SU-DHL-6 (cell line): ENCODE data around the gene SLC22A25.

ENCODE experiments used
- H2AFZ ChIP-seq: fragments of 200-600 bp; sonication (generic); 2 replicates; pipeline ENCODE4 v1.6.1; 2014; ENCODE audit warnings: low read depth, mild to moderate bottlenecking, moderate library complexity, mixed read lengths, antibody characterized with exemption, low read length; ENCODE audit not compliant: severe bottlenecking
- H3F3A ChIP-seq: fragments of 200-600 bp; shearing (Covaris generic); 2 replicates; pipeline ENCODE4 v1.6.0; 2016; ENCODE audit warnings: antibody characterized with exemption, mild to moderate bottlenecking; ENCODE audit not compliant: insufficient read depth
- H3K27ac ChIP-seq: fragments of 200-600 bp; sonication (generic); 2 replicates; pipeline ENCODE4 v1.5.1; 2016; ENCODE audit warnings: low read depth, mild to moderate bottlenecking, low read length, moderate library complexity, mixed read lengths
- H3K27me3 ChIP-seq: fragments of 200-600 bp; sonication (generic), shearing (Covaris generic); 2 replicates; pipeline ENCODE4 v1.6.0; 2014; ENCODE audit warnings: mild to moderate bottlenecking, low read length
- H3K36me3 ChIP-seq: fragments of 200-600 bp; sonication (generic); 2 replicates; pipeline ENCODE4 v1.6.1; 2014; ENCODE audit warnings: mild to moderate bottlenecking, low read length, mixed read lengths
- H3K4me2 ChIP-seq: fragments of 300-600, 200-600 bp; shearing (Covaris generic), sonication (generic); 2 replicates; pipeline ENCODE4 v1.6.0; 2014; ENCODE audit warnings: low read length, low read depth, mild to moderate bottlenecking; ENCODE audit not compliant: poor library complexity, severe bottlenecking
- H3K4me3 ChIP-seq: fragments of 200-600 bp; sonication (generic); 2 replicates; pipeline ENCODE4 v1.5.1; 2014; ENCODE audit warnings: antibody characterized with exemption, low read length, mild to moderate bottlenecking, mixed read lengths; ENCODE audit not compliant: insufficient read depth, poor library complexity, severe bottlenecking
- H3K79me2 ChIP-seq: fragments of 200-600 bp; sonication (generic); 2 replicates; pipeline ENCODE4 v1.6.1; 2014; ENCODE audit warnings: mild to moderate bottlenecking, low read length, moderate library complexity; ENCODE audit not compliant: insufficient read depth
- H3K9ac ChIP-seq: fragments of 200-600 bp; sonication (generic); 2 replicates; pipeline ENCODE4 v1.7.0; 2014; ENCODE audit warnings: mild to moderate bottlenecking, low read length
- H3K9me2 ChIP-seq: fragments of 200-600 bp; sonication (generic); replicated peaks from 2 replicates; pipeline ENCODE4 v1.6.1; 2014; ENCODE audit warnings: low read length; ENCODE audit not compliant: insufficient read depth
- H3K9me3 ChIP-seq: fragments of 200-600 bp; sonication (generic); 2 replicates; pipeline ENCODE4 v1.6.1; 2014; ENCODE audit warnings: low read length, mixed read lengths; ENCODE audit not compliant: insufficient read depth
- H4K20me1 ChIP-seq: fragments of 200-600 bp; sonication (generic); 2 replicates; pipeline ENCODE4 v1.6.1; 2014; ENCODE audit warnings: low read depth, mild to moderate bottlenecking, antibody characterized with exemption, low read length, moderate library complexity, mixed read lengths
- EZH2phosphoT487 ChIP-seq: fragments of 200-600 bp; sonication (generic), shearing (Covaris generic); conservative IDR thresholded peaks from 2 replicates; pipeline ENCODE4 v1.6.1; 2018; ENCODE audit warnings: mild to moderate bottlenecking, antibody characterized with exemption, low read length, moderate library complexity, mixed read lengths
- TF ChIP-seq, protein P1 (sequence below): fragments of 200-600 bp; sonication (generic); IDR thresholded peaks from one replicate; pipeline ENCODE4 v1.5.1; 2017; ENCODE audit warnings: antibody characterized with exemption, mild to moderate bottlenecking, low read length, moderate library complexity; ENCODE audit not compliant: insufficient read depth, poor library complexity, severe bottlenecking

Gene SLC22A25

DNA sequence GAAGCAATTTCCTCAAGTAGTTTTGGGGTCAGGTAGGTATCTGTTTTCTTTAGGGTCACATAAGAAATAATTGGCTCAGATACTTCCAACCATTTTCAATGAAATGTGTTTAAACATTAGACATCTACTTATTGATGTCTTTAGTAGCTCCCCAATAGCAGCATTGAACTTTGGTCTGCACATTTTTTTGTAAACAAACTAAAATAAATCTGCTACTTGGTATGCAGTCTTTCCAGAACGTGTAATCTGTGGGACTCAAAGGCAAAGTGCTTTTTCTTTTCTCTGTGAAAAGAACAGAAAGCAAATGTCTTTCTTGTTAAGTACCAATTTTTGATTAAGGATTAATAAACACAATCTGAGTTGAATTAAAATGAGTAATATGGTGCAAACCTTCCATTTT, 13.6 kb downstream of the SLC22A25 start:
- Histone ChIP-seq H2AFZ (no peak overlapping the region), H3K4me2 (no peak overlapping the region), H4K20me1 (no peaks in the 10 kb centered on the region), H3K36me3 (no peaks in the 10 kb centered on the region), H3K79me2 (no peaks in the 10 kb centered on the region), H3K27ac (no peak overlapping the region), H3K9ac (no peak overlapping the region), H3K9me2 (no peaks in the 10 kb centered on the region), H3K27me3 (no peaks in the 10 kb centered on the region), H3F3A (no peaks in the 10 kb centered on the region), H3K4me3 (no peak overlapping the region), H3K9me3 (no peaks in the 10 kb centered on the region)
- TF ChIP-seq, protein P1, sequence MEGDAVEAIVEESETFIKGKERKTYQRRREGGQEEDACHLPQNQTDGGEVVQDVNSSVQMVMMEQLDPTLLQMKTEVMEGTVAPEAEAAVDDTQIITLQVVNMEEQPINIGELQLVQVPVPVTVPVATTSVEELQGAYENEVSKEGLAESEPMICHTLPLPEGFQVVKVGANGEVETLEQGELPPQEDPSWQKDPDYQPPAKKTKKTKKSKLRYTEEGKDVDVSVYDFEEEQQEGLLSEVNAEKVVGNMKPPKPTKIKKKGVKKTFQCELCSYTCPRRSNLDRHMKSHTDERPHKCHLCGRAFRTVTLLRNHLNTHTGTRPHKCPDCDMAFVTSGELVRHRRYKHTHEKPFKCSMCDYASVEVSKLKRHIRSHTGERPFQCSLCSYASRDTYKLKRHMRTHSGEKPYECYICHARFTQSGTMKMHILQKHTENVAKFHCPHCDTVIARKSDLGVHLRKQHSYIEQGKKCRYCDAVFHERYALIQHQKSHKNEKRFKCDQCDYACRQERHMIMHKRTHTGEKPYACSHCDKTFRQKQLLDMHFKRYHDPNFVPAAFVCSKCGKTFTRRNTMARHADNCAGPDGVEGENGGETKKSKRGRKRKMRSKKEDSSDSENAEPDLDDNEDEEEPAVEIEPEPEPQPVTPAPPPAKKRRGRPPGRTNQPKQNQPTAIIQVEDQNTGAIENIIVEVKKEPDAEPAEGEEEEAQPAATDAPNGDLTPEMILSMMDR = no peak
- TF ChIP-seq EZH2phosphoT487 = no peak

GRCh38 chr11:63227521-63228107, 15.8 kb downstream of the SLC22A25 start:
- no peak overlapping the region for H3K4me2 ChIP-seq
- H3K36me3 ChIP-seq = no peaks in the 10 kb centered on the region
- no peak overlapping the region for H3K27ac ChIP-seq
- H3K27me3 ChIP-seq = no peaks in the 10 kb centered on the region
- H3K4me3 ChIP-seq = no peak overlapping the region
- H3K79me2 ChIP-seq = no peaks in the 10 kb centered on the region
- H3F3A ChIP-seq = no peaks in the 10 kb centered on the region
- no peaks in the 10 kb centered on the region for H4K20me1 ChIP-seq
- H3K9me3 ChIP-seq = no peaks in the 10 kb centered on the region
- no peak overlapping the region for H2AFZ ChIP-seq
- no peak for TF ChIP-seq EZH2phosphoT487
- no peak overlapping the region for H3K9ac ChIP-seq
- H3K9me2 ChIP-seq = no peaks in the 10 kb centered on the region

DNA sequence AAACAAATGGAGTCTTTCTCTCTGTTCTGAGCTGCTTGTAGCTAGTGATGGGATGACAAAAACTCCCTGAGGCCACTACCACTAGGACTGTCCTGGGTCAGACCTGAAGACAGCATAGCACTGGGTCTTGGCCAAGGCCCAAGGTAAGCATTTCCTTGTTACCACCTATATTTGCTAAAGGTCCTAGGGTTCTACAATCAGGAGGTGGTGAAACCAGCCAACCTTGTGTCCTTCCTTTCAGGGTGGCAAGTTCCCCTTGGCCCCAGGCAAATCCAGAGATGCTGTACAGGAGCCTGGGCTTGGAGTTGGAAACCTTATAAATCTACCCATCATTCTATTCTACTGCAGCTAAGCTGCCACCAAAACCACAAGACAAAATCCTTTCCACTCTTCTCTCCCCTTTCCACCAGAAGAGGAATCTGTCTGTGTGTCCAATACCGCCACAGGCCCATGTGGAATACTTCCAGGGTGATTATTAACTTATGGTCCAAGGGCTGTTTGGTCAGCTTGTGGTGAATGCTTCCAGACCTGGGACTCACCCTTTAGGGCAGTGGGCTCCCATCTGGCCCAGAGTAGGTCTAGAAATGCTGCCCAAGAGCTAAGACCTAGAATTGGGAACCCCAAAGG, 16.8 kb downstream of the SLC22A25 start:
- Histone ChIP-seq H3K4me3 (no peak overlapping the region), H3K27me3 (no peaks in the 10 kb centered on the region), H3F3A (no peaks in the 10 kb centered on the region), H3K9me3 (no peaks in the 10 kb centered on the region), H4K20me1 (no peaks in the 10 kb centered on the region), H3K4me2 (no peak overlapping the region), H3K9ac (no peak overlapping the region), H3K27ac (no peak overlapping the region), H2AFZ (no peak overlapping the region), H3K79me2 (no peaks in the 10 kb centered on the region), H3K9me2 (no peaks in the 10 kb centered on the region), H3K36me3 (no peaks in the 10 kb centered on the region)
- TF ChIP-seq EZH2phosphoT487 = no peak
- TF ChIP-seq, protein P1 = no peak

DNA sequence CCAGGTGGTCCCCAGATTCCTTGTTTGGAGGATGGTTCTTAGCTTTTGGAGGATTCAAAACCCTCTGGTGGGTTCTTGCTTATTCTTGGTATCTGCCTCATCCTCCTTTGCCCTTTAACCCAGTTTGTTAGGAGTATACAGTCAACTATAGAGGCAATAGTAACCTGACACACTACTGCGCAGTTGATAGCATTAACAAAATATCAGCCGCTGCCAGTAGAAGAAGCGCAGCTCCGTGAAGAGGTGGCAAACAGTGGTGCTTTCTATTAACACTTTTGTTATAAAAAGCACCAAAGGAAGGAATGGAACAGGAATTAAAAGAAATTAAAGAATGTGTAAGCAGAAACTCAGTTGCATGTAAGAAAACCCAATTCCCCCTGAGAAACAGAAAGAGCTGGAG, 29.3 kb downstream of the SLC22A25 start:
- H3K36me3 ChIP-seq = no peaks in the 10 kb centered on the region
- TF ChIP-seq, protein P1 = no peak
- TF ChIP-seq EZH2phosphoT487 = no peak
- H3F3A ChIP-seq = no peaks in the 10 kb centered on the region
- H3K9me2 ChIP-seq = no peaks in the 10 kb centered on the region
- no peaks in the 10 kb centered on the region for H3K27me3 ChIP-seq
- no peak overlapping the region for H2AFZ ChIP-seq
- H3K4me2 ChIP-seq = no peak overlapping the region
- H3K4me3 ChIP-seq = no peak overlapping the region
- no peaks in the 10 kb centered on the region for H3K9me3 ChIP-seq
- no peak overlapping the region for H3K27ac ChIP-seq
- H3K79me2 ChIP-seq = no peaks in the 10 kb centered on the region
- H3K9ac ChIP-seq = no peak overlapping the region
- no peaks in the 10 kb centered on the region for H4K20me1 ChIP-seq
